Thoracic aorta (tissue), 2 donors: ENCODE results near the gene SNED1. TPM values are rescaled to one million over a fixed set of nuclear protein-coding genes. Genes with fewer than 3 reads are reported as not detected.

ENCODE experiments used
- ATAC-seq: fragments of 150-250 bp; one replicate; pipeline ENCODE4 v1.8.0; 2017; ENCODE audit warnings: low read depth; ENCODE audit not compliant: insufficient number of reproducible peaks, low FRiP score
- DNase-seq: peaks from one replicate; pipeline ENCODE4 v3.0.0-alpha.2; 2020; ENCODE audit warnings: low spot score
- H3K27ac ChIP-seq, 2 donors: fragments of 200-600 bp; sonication (generic); 1 replicate in 1 of 2; 2 replicates in 1 of 2; pipeline ENCODE4 v1.5.1; 2016; ENCODE audit warnings: mild to moderate bottlenecking in 2 of 2, moderate library complexity in 2 of 2
- H3K27me3 ChIP-seq: fragments of 200-600 bp; sonication (generic); replicated peaks from 2 replicates; pipeline ENCODE4 v1.6.0; 2016; ENCODE audit warnings: mild to moderate bottlenecking; ENCODE audit not compliant: insufficient read depth
- H3K36me3 ChIP-seq: fragments of 200-600 bp; sonication (generic); one replicate; pipeline ENCODE4 v1.5.1; 2016
- H3K4me1 ChIP-seq, 2 donors: fragments of 200-600 bp; sonication (generic); 1 replicate in 1 of 2; 2 replicates in 1 of 2; pipeline versions ENCODE4 v1.5.1 to v1.6.0; 2016; ENCODE audit warnings: low read depth in 2 of 2, mild to moderate bottlenecking in 1 of 2; ENCODE audit not compliant: control insufficient read depth in 1 of 2
- H3K4me3 ChIP-seq: fragments of 200-600 bp; sonication (generic); 2 replicates; pipeline ENCODE4 v1.5.1; 2016; ENCODE audit warnings: mild to moderate bottlenecking
- H3K9me3 ChIP-seq: fragments of 200-600 bp; sonication (generic); 2 replicates; pipeline ENCODE4 v1.5.1; 2016
- CTCF ChIP-seq: fragments of 200-600 bp; sonication (generic); IDR thresholded peaks from one replicate; pipeline ENCODE4 v1.5.1; 2019; ENCODE audit warnings: antibody characterized with exemption
- total RNA-seq, 2 donors: library from RNA; depleted of rRNA; stranded (reverse); fragments of >200 nt; gene quantifications; one replicate each; pipeline versions ENCODE4 v1.1.0 to v1.2.3, GENCODE V29; 2016

Gene SNED1
- total RNA-seq, 2 donors from 2014 or later = 133 to 206 TPM

GRCh38 chr2:241041589-241042158, 43.3 kb downstream of the SNED1 start:
- peaks cover 46% of the 10 kb centered on the region for H3K36me3 ChIP-seq
- no peaks in the 10 kb centered on the region for H3K27me3 ChIP-seq
- no peak for ATAC-seq
- no peak for DNase-seq
- H3K27ac ChIP-seq = no peak overlapping the region
- peaks cover 0 to 2% of the 10 kb centered on the region in 2 donors for H3K4me1 ChIP-seq
- no peaks in the 10 kb centered on the region for H3K9me3 ChIP-seq
- TF ChIP-seq CTCF = no peak
- no peak overlapping the region for H3K4me3 ChIP-seq

- no peaks in the 10 kb centered on the region for H3K9me3 ChIP-seq
- H3K4me3 ChIP-seq = no peak overlapping the region
- no peak overlapping the region for H3K27ac ChIP-seq
- ATAC-seq = no peak
- no peaks in the 10 kb centered on the region for H3K27me3 ChIP-seq
- H3K4me1 ChIP-seq = no peaks in the 10 kb centered on the region
- no peak for DNase-seq
- peaks cover 36% of the 10 kb centered on the region for H3K36me3 ChIP-seq
- no peak for TF ChIP-seq CTCF
These were observed 45.2 kb downstream of the SNED1 start for GRCh38 chr2:241043581-241043980.

- Histone ChIP-seq H3K4me1 (no peaks in the 10 kb centered on the region), H3K27ac (no peak overlapping the region), H3K9me3 (no peaks in the 10 kb centered on the region), H3K27me3 (no peaks in the 10 kb centered on the region), H3K4me3 (no peak overlapping the region), H3K36me3 (peaks cover 48% of the 10 kb centered on the region)
- no peak for ATAC-seq
- no peak for DNase-seq
- TF ChIP-seq CTCF = no peak
These were observed 49.0 kb downstream of the SNED1 start for GRCh38 chr2:241047253-241048010.

GRCh38 chr2:241048149-241048948, 49.9 kb downstream of the SNED1 start:
- Histone ChIP-seq H3K4me1 (no peaks in the 10 kb centered on the region), H3K36me3 (peaks cover 48% of the 10 kb centered on the region), H3K9me3 (no peaks in the 10 kb centered on the region), H3K27ac (no peak overlapping the region), H3K27me3 (no peaks in the 10 kb centered on the region), H3K4me3 (no peak overlapping the region)
- TF ChIP-seq CTCF = no peak
- DNase-seq (no peak), ATAC-seq (no peak)

GRCh38 chr2:241048949-241049343, 50.5 kb downstream of the SNED1 start:
- no peaks in the 10 kb centered on the region for H3K9me3 ChIP-seq
- H3K4me1 ChIP-seq = no peaks in the 10 kb centered on the region
- no peak for TF ChIP-seq CTCF
- H3K27ac ChIP-seq = no peak overlapping the region
- no peak for DNase-seq
- H3K27me3 ChIP-seq = no peaks in the 10 kb centered on the region
- H3K4me3 ChIP-seq = no peak overlapping the region
- peaks cover 54% of the 10 kb centered on the region for H3K36me3 ChIP-seq
- ATAC-seq = no peak
